D721Med (cell line): ENCODE data around the gene HELZ.
"Not testable (repeated sequence)": the region's sequence is repeated elsewhere in the genome, so short reads cannot be mapped to it uniquely, and the experiment has no call there.

Experiments
- DNase-seq: peaks from one replicate; pipeline ENCODE4 v3.0.0; 2011; ENCODE audit warnings: low spot score; ENCODE audit not compliant: insufficient read length
- FAIRE-seq: peaks from 2 replicates; lab custom pipeline; 2011; peaks lifted over from hg19 to GRCh38; lab: Jason Lieb, UNC
- CTCF ChIP-seq: IDR thresholded peaks from 2 replicates; pipeline ENCODE4 v1.5.1; 2012; ENCODE audit warnings: mild to moderate bottlenecking, control low read depth; ENCODE audit not compliant: insufficient read depth; ENCODE audit errors: missing control alignments

Gene HELZ, protein sequence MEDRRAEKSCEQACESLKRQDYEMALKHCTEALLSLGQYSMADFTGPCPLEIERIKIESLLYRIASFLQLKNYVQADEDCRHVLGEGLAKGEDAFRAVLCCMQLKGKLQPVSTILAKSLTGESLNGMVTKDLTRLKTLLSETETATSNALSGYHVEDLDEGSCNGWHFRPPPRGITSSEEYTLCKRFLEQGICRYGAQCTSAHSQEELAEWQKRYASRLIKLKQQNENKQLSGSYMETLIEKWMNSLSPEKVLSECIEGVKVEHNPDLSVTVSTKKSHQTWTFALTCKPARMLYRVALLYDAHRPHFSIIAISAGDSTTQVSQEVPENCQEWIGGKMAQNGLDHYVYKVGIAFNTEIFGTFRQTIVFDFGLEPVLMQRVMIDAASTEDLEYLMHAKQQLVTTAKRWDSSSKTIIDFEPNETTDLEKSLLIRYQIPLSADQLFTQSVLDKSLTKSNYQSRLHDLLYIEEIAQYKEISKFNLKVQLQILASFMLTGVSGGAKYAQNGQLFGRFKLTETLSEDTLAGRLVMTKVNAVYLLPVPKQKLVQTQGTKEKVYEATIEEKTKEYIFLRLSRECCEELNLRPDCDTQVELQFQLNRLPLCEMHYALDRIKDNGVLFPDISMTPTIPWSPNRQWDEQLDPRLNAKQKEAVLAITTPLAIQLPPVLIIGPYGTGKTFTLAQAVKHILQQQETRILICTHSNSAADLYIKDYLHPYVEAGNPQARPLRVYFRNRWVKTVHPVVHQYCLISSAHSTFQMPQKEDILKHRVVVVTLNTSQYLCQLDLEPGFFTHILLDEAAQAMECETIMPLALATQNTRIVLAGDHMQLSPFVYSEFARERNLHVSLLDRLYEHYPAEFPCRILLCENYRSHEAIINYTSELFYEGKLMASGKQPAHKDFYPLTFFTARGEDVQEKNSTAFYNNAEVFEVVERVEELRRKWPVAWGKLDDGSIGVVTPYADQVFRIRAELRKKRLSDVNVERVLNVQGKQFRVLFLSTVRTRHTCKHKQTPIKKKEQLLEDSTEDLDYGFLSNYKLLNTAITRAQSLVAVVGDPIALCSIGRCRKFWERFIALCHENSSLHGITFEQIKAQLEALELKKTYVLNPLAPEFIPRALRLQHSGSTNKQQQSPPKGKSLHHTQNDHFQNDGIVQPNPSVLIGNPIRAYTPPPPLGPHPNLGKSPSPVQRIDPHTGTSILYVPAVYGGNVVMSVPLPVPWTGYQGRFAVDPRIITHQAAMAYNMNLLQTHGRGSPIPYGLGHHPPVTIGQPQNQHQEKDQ (N-terminal part only)

DNA sequence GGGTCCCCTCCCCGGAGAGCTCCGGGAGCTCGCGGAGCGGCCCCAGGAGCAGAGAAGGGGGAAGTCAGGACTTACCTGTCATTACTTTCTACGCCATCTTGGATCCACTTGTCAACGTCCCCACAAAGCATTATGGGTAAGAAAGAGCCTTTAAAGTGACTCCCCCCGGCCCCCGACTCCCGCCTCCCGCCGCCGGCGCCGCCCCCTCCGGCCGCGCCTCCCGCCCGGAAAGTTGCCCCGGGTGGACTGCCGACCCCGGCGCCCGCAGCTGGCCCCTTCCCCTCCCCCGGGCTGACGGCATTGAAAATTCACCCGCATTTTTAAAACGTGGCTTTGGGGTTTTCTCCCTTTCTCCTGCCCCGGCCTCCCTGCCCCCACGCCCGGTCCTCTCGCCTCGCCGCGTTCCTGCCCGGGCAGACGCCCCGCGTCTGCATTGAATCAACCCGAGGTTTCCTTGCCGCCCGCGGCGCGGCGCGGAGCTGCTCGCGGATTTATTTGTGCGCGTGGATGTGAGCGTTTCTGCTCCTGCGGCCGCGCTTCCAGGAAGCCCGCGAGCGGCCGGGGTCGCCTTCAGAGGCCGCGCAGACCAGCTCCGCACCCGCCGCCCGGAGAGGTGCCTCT is at the start of gene HELZ:
HELZ (minus strand) TSS at position 124 of the 621 bp plus-strand sequence. CDS start 26,392 bp downstream, outside the sequence.
- FAIRE-seq (no peak), DNase-seq (peak; percentile 41)
- TF ChIP-seq CTCF = no peak

DNA sequence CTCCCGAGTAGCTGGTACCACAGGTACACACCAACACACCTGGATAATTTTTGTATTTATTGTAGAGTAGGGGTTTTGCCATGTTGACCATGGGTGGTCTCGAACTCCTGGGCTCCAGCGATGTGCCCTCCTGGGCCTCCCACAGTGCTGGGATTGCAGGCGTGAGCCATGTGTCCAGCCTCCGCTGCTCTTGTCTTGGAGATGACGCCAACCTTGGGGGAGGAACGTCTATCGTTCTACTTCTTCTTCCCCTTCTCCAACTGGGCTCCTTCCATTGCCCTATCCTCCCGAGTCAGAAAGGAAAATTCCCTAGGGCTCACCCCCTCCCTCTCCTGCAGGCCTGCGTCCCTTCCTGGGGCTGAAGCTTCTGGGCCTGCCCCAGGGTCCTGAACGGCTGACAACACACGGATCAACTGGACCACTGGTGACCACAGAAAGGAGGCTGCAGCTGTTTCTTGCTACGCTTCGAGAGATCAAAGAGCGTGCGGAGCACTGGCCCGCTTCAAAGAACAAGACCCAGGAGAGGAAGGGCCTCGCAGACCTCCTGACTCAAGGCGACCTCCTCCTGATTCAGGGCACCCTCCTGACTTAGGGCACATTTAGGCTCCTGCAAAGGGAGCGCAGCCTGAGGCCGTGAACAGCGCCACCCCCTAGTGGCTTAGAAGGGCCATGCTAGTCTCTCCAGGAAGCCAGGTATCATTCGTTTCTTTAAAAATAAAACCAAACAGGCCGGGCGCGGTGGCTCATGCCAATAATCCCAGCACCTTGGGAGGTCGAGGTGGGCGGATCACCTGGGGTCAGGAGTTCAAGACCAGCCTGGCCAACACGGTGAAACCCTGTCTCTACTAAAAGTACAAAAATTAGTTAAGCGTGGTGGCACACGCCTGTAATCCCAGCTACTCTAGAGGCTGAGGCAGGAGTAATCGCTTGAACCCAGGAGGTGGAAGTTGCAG is 48.5 kb upstream of the HELZ start:
- DNase-seq = peak; percentile 43
- TF ChIP-seq CTCF = peak; percentile 68
- no peak for FAIRE-seq

DNA sequence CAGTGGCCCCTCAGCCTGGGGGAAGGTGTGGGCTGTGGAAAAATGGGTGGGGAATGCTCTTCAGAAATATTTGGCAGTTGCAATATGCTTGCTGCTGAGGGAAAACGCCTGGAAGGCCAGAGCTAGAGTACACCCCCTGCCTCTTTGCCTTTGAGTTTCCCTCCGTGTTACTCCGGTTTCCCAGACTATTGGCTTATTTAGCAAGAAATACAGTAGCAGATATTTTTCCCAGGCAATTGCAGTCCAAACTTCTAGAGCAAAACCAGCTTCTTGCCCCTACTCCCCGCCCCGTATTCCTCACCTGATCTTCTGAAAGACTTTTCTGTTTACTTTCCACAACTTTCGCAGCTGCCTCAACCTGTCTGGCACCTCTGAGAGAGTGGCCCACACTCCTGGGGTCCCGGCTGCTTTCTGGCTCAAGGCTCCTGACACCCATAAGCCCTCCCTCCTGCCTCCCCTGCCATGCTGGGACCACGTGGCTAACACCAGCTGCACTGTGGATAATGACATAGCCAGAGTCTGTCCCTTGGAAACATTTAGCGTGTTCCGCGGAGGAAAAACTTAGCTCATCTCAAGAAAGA is 45.8 kb upstream of the HELZ start:
- no peak for TF ChIP-seq CTCF
- DNase-seq = no peak
- no peak for FAIRE-seq

DNA sequence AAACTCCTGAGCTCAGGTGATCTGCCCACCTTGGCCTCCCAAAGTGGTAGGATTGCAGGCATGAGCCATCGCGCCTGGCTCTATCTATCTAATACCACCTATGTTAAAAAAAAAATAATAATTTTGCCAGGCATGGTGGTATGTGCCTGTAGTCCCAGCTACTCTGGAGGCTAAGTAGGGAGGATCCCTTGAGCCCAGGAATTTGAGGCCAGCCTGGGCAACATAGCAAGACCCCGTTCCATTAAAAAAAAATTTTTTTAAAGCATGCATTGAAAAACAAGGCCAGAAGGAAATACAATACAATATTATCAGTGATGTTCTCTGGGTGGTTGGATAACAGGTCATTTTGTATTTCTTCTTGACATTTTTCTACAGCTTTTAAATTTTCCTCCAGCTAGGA is 45.2 kb upstream of the HELZ start:
- FAIRE-seq = no peak
- DNase-seq = no peak
- TF ChIP-seq CTCF = no peak

GRCh38 chr17:67289181-67289876 is 44.3 kb upstream of the HELZ start:
- TF ChIP-seq CTCF = no peak
- FAIRE-seq = no peak
- DNase-seq = no peak

- FAIRE-seq, DNase-seq: not testable (repeated sequence)
Observed at GRCh38 chr17:67286826-67287225, 41.8 kb upstream of the HELZ start.
